RWPE2 (cell line): ENCODE measurements around the gene LONP2.

Experiments used
- ATAC-seq: fragments of 200-7000 bp; cut with Tn5 transposase; 3 replicates; pipeline ENCODE4 v1.9.1; 2021; ENCODE audit warnings: low read depth
- DNase-seq: peaks from one replicate; pipeline ENCODE4 v3.0.0-alpha.2; 2020; ENCODE audit warnings: low spot score
- H3K27ac ChIP-seq: fragments of 450-650 bp; 2 replicates; pipeline ENCODE4 v1.5.1; 2017; ENCODE audit warnings: mild to moderate bottlenecking; ENCODE audit not compliant: poor library complexity, severe bottlenecking
- H3K27me3 ChIP-seq: fragments of 250-450 bp; sonication (Bioruptor Pico); 2 replicates; pipeline ENCODE4 v1.5.1; 2021; ENCODE audit warnings: mild to moderate bottlenecking, moderate library complexity; ENCODE audit not compliant: insufficient read depth, poor library complexity, severe bottlenecking
- H3K36me3 ChIP-seq: fragments of 250-450 bp; sonication (Bioruptor Pico); 2 replicates; pipeline ENCODE4 v1.5.1; 2020; ENCODE audit warnings: low read depth, mild to moderate bottlenecking, moderate library complexity
- H3K4me1 ChIP-seq: fragments of 250-450 bp; sonication (Bioruptor Pico); 2 replicates; pipeline ENCODE4 v1.5.1; 2021; ENCODE audit warnings: mild to moderate bottlenecking, moderate library complexity; ENCODE audit not compliant: insufficient read depth, poor library complexity, severe bottlenecking
- H3K4me3 ChIP-seq: fragments of 250-450 bp; sonication (Bioruptor Pico); 2 replicates; pipeline ENCODE4 v1.5.1; 2021; ENCODE audit warnings: mild to moderate bottlenecking, moderate library complexity; ENCODE audit not compliant: severe bottlenecking
- H3K9me3 ChIP-seq: fragments of 250-450 bp; sonication (Bioruptor Pico); 2 replicates; pipeline ENCODE4 v1.5.1; 2021; ENCODE audit warnings: mild to moderate bottlenecking, moderate library complexity; ENCODE audit not compliant: severe bottlenecking
- TF ChIP-seq, protein P1 (sequence below): fragments of 450-650 bp; IDR thresholded peaks from one replicate; pipeline ENCODE4 v1.5.1; 2017; ENCODE audit warnings: mild to moderate bottlenecking, moderate library complexity; ENCODE audit not compliant: poor library complexity, severe bottlenecking

Gene LONP2

DNA sequence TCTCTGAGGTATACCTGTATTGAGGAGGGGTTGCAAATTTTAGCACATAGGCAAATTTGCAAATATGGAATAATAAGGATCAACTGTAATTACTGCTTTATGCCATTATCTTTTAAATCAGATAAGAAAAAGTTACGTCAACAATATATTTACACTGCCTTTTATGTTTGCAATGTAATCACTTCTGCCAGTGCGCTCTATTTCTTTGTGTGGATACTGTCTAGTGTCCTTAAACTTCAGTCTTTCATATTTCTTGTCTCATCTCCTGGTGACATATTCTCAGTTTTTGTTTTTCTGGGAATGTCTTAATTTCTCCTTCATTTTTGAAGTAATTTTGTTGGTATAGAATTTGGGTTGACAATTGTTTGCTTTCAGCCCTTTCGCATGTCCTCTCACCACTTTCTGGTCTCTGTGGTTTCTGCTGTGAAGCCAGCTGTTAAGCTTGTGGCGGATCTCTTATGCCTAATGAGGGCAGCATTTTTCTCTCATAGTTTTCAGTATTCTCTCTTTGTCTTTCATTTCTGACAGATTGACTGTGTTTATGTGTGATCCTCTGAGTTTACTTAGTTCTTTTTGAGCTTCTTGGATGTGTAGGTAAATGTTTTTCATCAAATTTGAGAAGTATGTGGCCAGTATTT is 40.8 kb downstream of the LONP2 start:
- Histone ChIP-seq H3K9me3 (peaks cover 6% of the 10 kb centered on the region), H3K27me3 (no peaks in the 10 kb centered on the region), H3K4me3 (no peak overlapping the region), H3K36me3 (peaks cover 58% of the 10 kb centered on the region), H3K27ac (no peak overlapping the region), H3K4me1 (no peaks in the 10 kb centered on the region)
- no peak for ATAC-seq
- no peak for DNase-seq
- TF ChIP-seq, protein P1, sequence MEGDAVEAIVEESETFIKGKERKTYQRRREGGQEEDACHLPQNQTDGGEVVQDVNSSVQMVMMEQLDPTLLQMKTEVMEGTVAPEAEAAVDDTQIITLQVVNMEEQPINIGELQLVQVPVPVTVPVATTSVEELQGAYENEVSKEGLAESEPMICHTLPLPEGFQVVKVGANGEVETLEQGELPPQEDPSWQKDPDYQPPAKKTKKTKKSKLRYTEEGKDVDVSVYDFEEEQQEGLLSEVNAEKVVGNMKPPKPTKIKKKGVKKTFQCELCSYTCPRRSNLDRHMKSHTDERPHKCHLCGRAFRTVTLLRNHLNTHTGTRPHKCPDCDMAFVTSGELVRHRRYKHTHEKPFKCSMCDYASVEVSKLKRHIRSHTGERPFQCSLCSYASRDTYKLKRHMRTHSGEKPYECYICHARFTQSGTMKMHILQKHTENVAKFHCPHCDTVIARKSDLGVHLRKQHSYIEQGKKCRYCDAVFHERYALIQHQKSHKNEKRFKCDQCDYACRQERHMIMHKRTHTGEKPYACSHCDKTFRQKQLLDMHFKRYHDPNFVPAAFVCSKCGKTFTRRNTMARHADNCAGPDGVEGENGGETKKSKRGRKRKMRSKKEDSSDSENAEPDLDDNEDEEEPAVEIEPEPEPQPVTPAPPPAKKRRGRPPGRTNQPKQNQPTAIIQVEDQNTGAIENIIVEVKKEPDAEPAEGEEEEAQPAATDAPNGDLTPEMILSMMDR: no peak

DNA sequence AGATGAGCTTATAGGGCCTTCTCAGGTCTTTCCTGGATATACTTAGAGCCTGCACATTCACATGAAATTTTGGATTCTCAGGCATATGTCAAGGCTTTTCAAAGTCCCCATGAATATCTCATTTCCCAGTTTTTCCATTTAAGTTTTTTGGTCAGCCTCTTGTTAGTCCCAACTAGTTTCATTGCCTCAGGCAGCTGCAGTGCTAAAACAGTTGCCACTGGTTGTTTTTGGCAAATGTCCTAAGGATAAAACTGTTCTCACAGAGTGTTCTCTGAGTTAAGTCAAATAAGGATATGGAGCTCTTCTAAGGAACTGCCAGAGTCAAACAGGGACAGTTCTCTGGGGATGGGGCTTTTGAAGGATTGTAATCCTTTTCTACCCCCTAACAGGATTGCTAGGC is 43.1 kb downstream of the LONP2 start:
- Histone ChIP-seq H3K9me3 (peaks cover 6% of the 10 kb centered on the region), H3K4me3 (no peak overlapping the region), H3K27ac (no peak overlapping the region), H3K36me3 (peaks cover 61% of the 10 kb centered on the region), H3K4me1 (peaks cover 20% of the 10 kb centered on the region), H3K27me3 (no peaks in the 10 kb centered on the region)
- TF ChIP-seq, protein P1: no peak
- ATAC-seq (no peak), DNase-seq (no peak)

DNA sequence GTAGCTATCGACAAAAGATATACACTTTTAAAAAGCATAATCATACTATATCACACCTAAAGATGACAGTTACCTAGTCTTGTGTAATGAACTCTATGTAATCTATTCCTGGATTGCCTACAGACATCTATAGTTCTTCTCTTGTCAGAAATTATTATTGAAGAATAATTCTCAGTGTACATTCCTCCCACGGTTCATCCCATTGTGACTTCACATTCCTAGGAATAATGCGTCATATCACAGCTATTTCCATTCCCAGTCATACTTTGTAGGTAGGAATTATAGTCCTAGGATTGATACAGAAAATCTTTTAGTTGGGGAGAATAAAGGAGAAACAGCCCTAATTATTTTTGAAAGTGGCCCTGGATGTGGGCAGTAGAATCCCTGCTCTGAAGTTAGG is 47.2 kb downstream of the LONP2 start:
- H3K9me3 ChIP-seq: peaks cover 6% of the 10 kb centered on the region
- DNase-seq: no peak
- peaks cover 69% of the 10 kb centered on the region for H3K36me3 ChIP-seq
- no peaks in the 10 kb centered on the region for H3K27me3 ChIP-seq
- H3K27ac ChIP-seq: peak overlapping the region; percentile 81
- H3K4me1 ChIP-seq: peaks cover 40% of the 10 kb centered on the region
- ATAC-seq: peak; percentile 94
- H3K4me3 ChIP-seq: no peak overlapping the region
- TF ChIP-seq, protein P1: no peak

DNA sequence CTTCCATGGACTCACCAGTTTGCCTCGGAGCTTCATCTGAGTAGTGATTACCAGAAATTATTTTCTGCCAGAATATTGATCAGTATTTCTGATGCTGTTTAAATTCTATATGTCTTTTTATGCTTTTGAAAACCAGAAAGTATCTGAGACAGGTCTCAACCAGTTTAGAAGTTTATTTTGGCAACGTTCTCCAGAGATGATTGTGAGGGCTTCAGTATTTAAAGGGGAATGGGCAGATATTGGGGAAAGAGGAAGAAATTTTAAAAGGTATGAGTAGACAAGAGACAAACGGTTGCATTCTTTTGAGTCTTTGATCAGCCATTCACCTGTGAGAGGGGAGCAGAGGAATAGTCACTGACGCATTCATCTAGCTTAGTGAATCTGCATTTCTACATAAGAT is 47.7 kb downstream of the LONP2 start:
- peak overlapping the region; percentile 81 for H3K27ac ChIP-seq
- DNase-seq (no peak), ATAC-seq (peak; percentile 59)
- TF ChIP-seq, protein P1: no peak
- no peak overlapping the region for H3K4me3 ChIP-seq
- H3K36me3 ChIP-seq: peaks cover 69% of the 10 kb centered on the region
- peaks cover 6% of the 10 kb centered on the region for H3K9me3 ChIP-seq
- peaks cover 40% of the 10 kb centered on the region for H3K4me1 ChIP-seq
- H3K27me3 ChIP-seq: no peaks in the 10 kb centered on the region

DNA sequence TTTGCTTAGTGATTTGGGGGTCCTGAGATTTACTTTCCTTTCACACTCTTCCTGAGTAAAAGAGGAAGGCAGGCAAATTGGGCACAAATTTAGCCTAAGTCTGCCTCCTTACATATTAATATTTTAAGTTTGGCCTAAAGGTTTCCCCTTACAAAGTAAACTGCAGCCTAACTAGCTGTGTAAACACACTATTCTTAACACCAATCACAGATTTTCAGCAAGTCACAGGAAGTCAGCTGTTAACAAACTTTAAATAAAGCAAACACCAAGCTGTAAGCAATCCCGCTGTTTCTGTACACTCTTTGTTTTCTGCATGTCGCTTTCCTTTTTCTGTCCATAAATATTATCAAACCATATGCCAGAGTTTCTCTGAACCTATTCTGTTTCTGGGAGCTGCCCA is 48.4 kb downstream of the LONP2 start:
- ATAC-seq: no peak
- no peak for DNase-seq
- H3K27ac ChIP-seq: peak overlapping the region; percentile 81

More for the DNA sequence above, 48.4 kb downstream of the LONP2 start:
- Histone ChIP-seq H3K27me3 (no peaks in the 10 kb centered on the region), H3K9me3 (no peaks in the 10 kb centered on the region), H3K36me3 (peaks cover 69% of the 10 kb centered on the region), H3K4me3 (no peak overlapping the region), H3K4me1 (peaks cover 40% of the 10 kb centered on the region)
- TF ChIP-seq, protein P1: no peak
